Ecto neural progenitor cell (in vitro differentiated cells): ENCODE measurements around the gene MSMB.
"Not testable (repeated sequence)": the region's sequence is repeated elsewhere in the genome, so short reads cannot be mapped to it uniquely, and the experiment has no call there.

Source experiments
- DNase-seq: peaks from one replicate; pipeline ENCODE4 v3.0.0-alpha.2; 2018; ENCODE audit warnings: low spot score

Gene MSMB

DNA sequence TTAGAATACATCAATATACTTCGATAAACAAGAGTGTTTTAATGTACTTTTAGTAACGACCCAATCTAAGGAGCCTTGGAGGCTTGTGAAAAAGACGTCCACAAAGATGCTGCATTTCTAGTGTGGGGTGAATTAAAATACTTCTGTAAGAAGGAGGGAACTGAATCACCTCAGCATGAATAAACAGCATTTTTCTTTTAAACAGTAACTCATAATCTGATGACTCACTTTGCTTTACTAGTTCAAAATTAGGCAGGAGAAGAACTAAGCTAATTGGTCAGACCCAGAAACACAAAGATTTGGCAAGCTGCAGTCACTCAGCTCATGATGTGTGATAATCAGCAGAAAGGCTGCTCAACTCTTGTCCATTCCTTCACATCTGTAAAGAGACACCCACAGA is 39.9 kb downstream of the MSMB start:
- DNase-seq: no peak

DNA sequence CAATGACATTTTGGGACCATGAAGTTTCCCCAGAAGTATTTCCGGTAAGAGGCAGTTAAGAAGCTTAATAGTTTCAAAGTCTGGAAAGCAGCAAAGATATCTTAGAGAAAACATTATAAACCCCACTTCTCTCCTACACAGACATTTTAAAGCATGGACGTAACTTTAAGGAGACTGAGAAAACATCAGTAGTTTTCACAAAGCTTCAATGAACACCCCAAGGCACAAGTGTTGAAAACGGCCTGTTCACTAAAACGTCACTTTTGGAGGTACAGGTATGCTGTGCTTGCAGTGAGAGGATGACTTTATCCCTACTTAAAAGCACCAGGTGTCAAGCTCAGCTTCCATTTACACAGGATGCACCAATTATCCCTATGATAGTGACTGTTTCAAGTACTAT is 40.7 kb downstream of the MSMB start:
- no peak for DNase-seq

DNA sequence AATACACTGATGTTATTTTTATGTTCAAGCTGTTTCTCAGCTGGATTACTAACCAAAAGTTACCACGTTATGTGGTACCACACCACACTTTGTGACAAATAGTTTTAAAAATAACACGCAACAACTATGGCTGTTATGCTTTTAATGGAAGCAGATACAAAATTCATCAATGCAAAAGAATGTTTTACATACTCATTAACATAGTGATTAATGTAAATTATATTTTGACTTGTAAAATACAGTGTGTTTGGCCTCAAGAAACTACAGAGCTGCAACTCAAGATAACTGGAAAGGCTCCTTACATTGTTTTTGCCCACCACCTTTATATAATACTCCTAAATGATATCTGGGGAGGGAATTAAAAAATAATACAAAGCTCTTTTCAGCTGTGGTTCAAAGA is 41.1 kb downstream of the MSMB start:
- no peak for DNase-seq

DNA sequence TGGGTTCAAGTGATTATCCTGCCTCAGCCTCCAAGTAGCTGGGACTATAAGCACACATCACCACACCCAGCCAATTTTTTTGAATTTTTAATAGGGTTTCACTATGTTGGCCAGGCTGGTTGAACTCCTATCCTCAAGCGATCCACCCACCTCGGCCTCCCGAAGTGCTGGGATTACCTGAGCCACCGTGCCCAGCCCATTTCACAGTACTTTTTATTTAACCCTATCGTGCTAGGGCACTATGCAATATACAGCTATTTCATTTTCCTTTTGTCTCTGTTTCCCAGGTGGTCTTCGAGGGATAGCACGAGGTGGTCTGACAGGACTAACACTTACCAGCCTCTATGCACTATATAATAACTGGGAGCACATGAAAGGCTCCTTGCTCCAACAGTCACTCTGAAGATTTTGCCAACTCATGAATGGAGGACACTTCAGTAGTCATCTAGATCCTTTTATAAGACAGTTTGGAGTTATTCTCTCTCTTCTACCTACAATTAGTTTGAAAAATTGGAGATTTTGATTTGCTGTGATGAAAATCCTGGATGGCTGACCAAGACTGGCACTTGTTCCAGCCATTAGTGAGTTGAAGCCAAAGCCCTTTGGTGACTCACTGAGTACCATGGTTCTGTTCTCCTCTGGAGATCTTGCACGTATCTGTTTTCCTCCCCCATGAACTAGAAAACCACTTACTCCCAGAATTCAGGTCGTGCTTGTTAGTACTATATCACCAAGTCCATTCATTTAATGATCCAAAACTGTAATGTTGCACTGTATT is 43.0 kb downstream of the MSMB start:
- DNase-seq: no peak

DNA sequence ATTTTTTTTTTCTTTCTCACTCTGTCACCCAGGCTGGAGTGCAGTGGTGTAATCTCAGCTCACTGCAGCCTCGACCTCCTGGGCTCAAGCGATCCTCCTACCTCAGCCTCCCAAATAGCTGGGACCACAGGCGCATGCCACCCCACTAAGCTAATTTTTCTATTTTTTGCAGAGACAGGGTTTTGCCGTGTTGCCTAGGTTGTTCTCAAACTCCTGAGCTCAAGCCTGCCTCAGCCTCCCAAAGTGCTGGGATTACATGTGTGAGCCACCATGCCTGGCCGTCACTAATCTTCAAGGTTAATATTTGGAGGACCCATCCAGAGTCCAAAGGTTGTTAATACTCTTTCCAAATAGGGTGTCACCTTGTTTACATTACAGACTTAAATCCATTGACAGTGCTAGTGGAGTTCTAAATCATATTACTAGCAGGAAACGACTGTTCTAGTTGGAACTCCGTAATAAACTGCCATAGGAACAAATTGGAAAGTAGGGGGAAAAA is 43.8 kb downstream of the MSMB start:
- DNase-seq: not testable (repeated sequence)

DNA sequence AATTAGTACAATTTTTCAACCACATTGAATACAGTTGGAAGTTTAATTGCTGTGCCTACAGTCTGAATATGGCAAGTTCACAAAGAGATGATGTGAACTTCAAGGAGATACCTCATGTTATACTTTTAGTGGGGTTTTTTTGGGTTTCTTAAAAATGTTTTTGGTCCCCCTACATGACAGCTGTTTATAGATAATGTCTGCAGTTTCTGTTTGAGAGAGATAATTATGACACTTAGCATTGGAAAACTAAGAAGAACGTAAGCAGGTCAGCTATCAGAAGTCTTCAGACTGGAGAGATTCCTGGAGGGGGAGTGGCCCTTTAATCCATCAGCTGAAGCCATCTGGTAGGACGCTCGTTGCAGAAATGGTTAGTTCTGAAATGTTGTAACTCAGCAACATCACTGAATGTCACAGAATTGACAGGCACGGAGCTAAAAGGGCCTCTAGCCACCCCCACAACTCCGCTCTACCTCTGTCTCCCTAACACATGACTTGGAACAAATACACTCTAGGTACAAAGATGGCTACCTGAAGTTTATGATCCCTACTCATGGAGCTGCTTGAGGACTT is 44.8 kb downstream of the MSMB start:
- no peak for DNase-seq

DNA sequence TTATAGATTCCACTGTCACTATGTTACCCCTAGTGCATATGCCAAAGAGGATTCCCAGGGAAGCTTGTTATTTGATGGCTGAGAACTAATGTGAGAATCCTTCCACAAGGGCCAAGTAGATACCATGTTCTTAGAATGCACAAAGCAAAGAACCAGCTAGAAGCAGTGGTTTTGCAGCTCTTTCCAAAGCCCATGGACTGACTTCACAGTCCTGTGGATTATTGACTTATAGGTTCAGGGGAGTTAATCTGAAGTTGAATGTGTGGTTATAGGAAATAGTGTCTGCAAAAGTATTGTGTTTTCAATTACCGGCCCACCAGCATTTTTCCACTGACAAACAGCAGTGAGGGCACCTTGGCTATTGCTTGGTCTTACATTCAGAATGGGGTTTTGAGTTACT is 45.5 kb downstream of the MSMB start:
- no peak for DNase-seq

DNA sequence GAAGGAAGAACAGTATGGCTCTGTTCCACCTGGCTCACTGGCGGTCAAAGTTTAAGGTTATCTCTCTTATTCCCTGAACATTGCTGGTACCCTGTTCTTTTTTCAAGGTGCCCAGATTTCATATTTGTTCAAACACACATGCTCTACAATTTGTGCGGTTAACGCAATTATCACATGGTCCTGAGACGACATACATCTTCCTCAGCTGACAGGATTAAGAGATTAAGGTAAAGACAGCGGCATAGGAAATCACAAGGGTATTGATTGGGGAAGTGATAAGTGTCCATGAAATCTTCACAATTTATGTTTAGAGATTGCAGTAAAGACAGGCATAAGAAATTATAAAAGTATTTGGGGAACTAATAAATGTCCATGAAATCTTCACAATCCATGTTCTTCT is 46.1 kb downstream of the MSMB start:
- DNase-seq: not testable (repeated sequence)

DNA sequence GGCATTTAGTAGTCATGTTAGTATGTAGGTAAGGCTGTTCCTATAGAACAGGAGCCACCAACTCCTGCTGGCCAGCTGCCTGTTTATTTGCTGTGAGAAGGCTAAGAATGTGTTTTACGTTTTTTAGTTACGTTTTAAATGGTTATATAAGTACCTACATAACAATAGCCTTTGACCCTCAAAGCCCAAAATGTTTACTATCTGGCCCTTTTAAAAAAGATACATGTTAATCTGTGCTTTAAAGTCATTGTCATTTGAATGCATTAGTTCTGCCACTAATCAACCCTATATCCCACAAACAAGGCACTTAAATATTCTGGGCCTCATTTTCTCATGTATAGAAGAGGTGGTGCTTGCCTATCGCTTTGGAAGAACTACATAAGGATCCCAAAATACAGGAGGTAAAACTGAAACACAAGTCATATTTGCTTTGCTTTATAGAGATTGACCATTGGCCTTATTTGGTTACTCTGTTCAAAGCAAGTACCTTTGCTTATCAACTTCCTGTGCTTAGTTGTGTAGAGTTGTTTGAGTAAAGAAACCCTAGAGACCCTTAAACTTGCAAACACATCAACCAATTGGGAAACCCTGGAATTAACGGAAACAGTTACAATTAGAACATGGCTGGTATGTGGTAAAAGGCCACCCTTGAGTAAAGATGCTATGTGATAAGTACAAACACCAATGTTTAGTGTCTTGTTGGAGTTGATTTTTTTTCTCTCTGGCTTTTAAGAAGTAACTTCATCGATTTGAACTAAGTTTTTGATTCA is 47.9 kb downstream of the MSMB start:
- DNase-seq: no peak

DNA sequence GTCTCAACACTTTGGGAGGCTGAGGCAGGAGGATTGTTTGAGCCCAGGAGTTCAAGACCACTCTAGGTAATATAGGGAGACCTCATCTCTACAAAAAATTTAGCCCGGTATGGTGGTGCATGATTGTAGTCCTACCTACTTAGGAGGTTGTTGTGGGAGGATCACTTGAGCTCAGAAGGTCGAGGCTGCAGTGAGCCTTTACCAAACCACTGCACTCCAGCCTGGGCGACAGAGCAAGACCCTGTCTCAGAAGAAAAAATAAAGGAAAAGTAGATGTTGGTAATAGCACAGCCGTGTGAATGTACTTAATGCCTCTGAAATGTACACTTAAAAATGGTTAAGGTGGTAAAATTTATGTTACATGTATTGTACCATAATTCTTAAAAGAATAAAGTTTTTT is 48.5 kb downstream of the MSMB start:
- no peak for DNase-seq

DNA sequence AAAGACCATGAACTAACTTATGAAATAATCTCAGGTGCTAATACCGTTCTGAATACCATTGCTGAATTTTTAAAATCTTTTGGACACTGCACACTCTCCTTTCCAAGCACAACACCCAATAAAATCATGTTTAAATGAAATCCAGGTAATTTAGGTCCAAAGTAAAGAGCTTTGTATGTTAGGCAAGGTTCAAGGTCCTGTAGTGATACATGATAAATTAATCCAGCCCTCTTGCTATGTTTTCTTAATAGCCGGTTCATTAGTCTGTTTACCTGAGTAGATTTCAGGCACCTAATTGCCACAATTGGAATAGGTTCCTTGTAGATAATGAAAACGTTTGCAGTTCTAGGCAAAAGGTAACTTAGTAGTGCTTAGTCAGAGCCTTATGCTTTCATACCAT is 60.5 kb downstream of the MSMB start:
- DNase-seq: not testable (repeated sequence)

DNA sequence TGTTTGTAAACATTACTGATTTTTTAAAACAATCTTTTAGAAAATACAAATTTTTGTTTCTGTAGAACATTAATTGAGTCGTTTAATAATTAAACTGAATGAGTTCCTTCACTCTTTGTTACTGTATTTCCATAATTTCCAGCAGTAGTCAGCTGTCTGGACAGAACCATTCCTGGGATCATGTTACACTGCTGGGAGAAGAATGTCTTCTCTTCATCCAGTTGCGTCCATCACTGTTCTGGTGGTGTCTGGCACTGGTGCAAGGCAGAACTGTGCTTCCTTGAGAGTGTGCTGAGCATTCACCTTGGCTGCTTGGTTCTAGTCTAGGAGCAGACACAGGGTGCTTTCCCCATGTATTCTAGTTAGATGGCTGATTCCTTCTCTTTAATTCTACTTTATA is 61.6 kb downstream of the MSMB start:
- DNase-seq: not testable (repeated sequence)

DNA sequence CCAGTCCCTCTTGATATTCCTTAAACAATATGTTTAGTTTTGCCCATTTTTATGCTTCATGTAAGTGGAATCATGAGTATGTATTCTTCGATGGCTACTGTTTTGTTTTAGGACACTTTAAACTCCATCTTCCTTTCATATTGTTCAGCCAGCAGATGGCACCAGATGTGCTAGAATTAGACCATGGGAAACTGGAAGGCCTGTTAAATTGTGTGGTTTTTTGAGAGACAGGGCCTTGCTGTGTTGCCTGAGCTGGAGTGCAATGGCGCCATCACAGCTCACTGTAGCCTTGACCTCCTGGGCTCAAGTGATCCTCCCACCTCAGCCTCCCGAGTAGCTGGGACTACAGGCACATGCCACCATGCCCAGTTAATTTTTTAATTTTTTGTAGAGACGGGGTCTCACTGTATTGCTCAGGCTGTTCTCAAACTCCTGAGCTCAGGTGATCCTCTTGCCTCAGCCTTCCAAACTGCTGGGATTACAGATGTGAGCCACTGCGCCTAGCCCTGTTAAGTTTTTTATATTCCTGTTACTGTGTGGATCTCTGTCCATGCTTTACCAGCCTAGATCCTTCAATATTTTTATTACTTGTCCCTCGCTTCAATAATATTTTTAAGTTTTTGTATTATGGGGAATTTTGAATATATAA is 62.4 kb downstream of the MSMB start:
- DNase-seq: not testable (repeated sequence)
